Measurements from ENCODE around the gene SH3BP1.

Gene SH3BP1

DNA sequence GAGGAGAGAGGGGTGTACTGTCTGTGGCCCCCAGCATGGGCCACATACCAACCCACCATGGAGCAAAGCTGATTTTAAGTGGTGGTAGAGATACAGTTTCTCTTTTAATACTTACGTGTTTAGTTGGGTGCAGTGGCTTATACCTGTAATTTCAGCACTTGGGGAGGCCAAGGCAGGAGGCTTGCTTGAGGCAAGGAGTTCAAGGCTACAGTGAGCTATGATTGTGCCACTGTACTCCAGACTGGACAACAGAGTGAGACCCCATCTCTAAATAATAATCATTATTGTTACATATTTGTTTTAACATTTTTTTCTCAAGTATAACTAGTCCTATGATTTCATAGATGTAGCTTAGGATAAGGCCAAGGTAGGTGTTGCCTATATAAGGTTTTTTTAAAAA lies 22.0 kb upstream of the SH3BP1 start:
- no peak for DNase-seq

DNA sequence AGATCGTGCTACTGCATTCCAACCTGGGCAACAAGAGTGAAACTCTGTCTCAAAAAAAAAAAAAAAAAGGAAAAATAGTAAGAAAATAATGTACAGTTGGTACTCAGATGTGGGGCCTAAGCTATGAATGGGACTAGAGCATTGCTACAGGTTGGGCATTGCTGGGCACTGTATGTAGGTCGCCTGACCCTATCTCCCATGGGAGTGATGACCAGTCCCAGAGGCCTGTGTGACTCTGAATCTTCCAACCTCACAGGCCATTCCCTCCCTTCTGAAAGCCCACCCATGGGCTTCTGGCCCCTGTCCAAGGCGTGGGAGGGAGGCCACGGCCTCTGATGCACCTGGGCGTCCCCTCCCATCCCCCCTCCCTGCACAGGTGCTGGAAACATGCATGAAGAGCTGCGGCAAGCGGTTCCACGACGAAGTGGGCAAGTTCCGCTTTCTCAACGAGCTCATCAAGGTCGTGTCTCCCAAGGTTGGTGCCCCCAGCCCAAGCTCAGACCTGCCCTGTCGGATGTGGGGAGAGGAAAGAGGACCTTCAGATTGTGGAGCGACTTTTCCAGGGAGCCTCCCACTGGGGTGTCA lies 21.3 kb upstream of the SH3BP1 start:
- no peak for DNase-seq

DNA sequence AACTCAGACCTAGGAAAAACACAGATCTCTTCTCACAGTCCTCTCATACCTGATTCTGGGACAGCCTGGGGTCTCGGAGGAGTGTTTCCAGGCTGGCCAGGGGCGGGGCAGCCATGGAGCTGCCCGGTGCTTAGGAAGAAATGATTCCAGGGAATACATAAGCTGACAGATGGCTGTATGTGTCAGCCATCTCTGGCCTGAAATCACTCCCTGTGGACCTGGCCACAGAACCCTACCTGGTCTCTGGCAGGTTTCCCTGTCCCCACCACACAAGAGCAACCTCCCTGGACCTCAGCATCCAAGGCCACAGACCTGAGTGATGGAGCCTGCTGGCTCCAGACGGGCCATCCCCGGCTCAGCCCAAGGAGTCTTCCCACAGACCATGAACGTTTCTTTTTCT lies 20.8 kb upstream of the SH3BP1 start:
- no peak for DNase-seq

DNA sequence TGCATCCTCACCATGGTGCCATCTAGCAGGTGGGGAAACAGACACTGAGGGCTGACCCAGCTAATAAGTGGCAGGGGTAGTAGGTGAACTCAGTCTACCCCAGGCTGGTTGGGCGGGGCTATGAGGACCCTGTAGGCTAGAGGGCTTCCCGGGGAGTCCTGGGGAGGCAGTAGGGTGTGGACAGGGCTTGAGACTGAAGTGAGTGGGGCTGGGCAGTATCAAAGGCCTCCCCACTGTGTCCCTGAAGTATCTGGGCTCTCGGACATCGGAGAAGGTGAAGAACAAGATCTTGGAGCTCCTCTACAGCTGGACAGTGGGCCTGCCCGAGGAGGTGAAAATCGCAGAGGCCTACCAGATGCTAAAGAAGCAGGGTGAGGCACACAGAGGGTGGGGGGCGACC lies 19.5 kb upstream of the SH3BP1 start:
- no peak for DNase-seq

DNA sequence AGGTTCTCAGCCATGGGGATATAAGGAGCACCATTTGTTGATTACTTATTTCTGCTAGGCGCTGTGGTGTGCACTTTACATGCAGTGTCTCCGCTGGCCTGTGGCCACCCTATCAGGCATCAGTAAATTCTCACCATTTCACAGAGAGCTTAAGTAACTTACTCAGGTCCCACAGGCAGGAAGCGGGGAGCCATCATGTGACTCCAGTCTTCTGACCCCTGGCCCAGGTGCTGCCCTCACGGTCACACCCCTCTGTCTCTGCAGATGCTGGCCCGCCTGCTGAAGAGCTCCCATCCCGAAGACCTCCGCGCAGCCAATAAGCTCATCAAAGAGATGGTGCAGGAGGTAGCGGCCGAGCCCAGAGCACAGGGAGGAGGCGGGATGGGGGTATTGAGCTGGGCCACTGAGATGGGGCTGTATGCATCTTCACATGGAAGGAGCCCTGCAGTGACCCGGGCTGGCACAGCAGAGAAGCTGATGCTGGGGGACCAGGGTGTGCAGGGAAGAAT lies 18.1 kb upstream of the SH3BP1 start:
- DNase-seq: no peak

DNA sequence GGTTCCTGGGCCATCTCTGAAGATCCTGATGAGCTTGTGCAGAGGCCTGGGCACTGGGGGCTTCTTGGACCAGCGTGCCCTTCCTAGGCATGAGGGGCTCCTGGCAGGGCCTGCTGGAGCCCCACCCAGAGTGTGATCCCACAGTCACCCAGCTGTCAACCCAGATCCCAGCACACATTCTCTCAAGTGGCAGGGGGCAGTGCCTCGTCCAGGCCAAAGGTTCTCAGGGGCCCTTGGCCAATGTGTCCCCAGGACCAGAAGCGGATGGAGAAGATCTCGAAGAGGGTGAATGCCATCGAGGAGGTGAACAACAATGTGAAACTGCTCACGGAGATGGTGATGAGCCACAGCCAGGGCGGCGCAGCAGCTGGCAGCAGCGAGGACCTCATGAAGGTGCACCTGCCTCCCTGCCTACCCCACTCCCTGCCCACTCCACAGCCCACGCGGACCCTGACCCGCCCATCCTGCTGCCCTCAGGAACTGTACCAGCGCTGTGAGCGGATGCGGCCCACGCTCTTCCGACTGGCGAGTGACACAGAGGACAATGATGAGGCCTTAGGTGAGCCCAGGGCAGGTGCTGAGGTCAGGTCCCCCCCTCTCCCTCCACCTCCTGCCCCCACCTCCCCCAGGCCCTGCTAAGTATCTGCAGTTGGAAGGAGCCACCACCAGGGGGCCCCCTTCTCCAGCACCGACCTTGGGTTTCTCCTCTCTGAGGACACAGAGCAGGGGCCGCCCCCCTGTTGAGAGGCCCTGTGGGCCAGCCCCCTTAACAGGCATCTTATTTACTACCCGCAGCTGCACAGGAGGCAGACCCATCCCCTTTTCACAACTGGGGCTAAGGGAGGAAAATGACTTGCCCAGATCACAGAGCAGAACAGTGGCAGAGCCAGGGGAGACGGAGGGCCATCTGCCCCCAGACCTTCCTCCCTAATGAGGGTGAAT lies 16.1 kb upstream of the SH3BP1 start:
- peak; percentile 68 for DNase-seq

DNA sequence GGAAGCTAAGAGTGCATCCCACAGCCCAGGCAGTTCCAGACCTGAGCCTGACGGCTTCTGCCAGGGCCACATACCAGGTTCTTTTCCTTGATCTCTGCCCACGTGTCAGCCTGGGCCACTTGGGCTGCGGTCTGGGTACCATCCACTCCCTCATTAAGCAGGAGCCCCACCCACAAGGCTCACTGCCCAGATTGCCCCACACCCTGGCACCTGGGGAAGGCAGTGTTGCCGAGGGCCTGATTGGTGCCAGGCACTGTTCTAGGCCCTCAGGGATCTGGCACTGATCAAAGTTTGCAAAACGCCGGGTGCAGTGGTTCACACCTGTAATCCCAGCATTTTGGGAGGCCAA lies 15.5 kb upstream of the SH3BP1 start:
- DNase-seq: no peak

DNA sequence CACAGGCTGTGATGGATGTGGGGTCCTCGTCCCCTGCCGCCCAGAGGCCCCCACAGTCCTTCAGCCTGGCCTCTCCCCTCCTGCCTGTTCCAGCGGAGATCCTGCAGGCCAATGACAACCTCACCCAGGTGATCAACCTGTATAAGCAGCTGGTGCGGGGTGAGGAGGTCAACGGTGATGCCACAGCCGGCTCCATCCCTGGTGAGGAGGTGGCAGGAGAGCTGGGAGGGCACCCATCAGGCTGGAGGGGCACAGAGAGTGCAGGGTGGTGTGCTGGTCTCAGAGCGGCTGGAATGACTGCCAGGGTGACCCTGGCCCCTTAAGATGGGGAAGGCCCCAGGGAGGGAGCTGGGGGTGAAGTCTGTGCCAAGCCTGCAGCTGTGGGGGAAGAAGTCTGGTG lies 14.6 kb upstream of the SH3BP1 start:
- DNase-seq: no peak

DNA sequence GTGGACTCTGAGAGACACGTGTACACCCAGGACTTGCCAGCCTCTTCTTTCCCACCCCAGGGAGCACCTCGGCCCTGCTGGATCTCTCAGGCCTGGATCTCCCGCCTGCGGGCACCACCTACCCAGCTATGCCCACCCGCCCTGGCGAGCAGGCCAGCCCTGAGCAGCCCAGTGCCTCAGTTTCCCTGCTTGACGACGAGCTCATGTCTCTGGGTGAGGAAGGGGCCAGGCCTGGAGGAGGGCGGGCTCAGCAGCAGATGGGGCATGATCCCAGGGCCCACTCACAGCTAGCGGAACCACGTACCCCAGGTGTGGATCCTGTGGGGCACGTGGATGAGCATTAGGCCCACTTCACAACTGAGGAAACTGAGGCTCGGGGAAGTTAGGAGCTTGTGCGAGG lies 13.7 kb upstream of the SH3BP1 start:
- DNase-seq: no peak

DNA sequence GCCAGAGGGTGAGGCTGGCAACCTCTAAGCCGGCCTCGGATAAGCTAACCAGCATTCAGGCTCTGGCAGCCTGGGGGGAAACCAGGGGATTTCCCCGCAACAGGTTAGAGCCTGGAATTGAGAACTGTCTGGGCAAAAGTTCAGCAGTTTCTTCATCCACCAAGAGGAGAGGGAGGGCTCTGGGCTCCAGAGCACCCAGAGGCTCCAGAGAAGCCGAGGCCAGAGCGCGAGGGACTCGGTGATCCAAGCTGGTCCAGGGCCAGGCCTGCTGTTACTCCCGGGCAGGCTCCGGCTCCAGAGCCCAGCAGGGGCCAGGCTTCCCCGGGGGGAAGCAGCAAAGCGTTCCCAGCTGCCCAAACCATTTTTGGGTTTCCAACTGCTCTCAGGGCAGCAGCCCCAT lies 13.3 kb upstream of the SH3BP1 start:
- DNase-seq: no peak

DNA sequence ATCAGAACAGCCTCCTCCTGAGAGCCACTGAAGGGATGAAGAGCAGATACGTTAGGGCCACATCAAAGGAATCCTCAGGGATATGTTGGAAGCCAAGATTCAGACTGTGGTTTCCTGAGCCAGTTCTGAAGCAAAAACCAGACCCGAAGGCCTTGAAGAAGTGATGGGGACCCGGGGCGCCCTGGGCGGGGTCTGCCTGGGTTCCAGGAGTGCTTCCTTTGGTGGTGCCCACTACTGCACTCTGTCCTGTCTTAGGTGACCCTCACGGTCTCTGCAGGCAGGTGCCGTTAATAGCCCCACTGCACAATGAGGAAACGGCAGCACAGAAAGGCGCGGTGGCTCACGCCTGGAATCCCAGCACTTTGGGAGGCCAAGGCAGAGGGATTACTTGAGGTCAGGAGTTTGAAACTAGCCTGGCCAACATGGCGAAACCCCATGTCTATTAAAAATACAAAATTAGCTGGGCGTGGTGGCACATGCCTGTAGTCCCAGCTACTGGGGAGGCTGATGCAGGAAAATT lies 12.9 kb upstream of the SH3BP1 start:
- DNase-seq: no peak

DNA sequence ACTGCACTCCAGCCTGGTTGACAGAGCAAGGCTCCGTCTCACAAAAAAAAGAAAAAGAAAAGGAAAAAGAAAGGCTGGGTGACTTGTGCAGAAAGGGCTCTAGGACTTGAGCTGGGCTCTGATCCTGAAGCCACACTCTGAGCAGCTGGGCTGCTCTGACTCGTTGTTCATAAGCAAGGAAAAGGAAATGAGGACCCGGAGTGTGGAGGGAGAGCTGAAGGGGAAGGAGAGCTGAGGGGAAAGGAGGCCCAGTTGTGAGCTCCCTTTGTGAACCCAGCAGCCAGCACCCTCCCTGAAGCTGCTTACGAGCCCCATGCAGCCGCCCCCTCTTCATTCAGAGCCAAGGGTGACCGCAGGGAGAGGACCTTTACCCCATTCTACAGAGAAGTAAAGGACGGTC lies 12.3 kb upstream of the SH3BP1 start:
- DNase-seq: no peak

DNA sequence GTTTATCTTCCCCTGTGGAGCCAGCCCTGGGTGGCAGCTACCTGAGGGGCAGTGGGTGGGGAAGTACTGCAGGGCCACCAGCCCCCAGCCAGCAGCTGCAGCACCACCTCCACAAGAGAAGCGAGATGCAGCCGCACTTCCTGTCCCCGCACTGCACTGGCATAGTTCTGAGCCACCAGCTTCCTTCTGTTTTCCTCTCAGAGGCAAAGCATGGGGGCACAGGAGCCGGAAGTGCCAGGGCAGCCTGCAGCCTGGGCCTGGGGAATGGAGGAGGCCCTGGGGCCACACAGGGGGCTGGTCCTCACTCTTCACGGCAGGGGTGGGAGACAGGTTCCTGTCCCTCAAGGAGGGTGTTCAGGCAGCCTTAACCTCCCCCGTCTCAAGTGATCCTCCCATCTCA lies 11.9 kb upstream of the SH3BP1 start:
- no peak for DNase-seq

DNA sequence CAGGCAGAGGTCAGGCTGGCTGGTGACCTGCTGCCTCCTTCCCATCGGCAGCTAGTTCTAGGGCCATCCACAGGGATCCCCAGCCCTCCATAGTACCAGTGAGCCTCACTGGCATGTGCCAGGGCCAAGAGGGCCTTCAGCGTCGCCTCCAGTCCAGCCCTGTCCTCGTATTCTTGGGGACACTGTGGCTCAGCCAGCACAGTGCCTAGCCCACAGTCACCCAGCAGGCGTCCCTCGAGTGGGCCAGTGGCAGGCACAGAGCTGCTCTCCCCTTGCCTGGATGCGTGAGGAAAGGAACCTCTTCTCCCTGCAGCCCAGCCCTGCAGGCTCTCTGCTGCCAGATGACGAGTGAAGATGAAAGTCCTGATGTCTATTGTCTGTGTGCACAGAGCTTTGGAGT lies 10.6 kb upstream of the SH3BP1 start:
- DNase-seq: no peak

DNA sequence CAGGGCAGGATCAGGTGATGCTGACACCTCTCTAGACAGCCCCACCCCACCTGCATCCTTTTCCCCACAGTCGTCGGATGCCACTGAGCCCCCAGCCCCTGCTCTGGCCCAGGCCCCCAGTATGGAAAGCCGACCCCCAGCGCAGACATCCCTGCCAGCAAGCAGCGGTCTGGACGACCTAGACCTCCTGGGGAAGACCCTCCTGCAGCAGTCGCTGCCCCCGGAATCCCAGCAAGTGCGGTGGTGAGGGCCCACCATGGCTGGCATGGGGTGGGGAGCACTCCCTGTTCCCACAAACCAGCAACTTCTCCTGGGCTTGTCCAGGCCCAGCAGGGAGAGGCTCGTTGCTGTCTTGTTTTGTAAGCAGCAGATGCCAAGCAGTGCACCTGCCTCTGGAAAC lies 9.5 kb upstream of the SH3BP1 start:
- no peak for DNase-seq

DNA sequence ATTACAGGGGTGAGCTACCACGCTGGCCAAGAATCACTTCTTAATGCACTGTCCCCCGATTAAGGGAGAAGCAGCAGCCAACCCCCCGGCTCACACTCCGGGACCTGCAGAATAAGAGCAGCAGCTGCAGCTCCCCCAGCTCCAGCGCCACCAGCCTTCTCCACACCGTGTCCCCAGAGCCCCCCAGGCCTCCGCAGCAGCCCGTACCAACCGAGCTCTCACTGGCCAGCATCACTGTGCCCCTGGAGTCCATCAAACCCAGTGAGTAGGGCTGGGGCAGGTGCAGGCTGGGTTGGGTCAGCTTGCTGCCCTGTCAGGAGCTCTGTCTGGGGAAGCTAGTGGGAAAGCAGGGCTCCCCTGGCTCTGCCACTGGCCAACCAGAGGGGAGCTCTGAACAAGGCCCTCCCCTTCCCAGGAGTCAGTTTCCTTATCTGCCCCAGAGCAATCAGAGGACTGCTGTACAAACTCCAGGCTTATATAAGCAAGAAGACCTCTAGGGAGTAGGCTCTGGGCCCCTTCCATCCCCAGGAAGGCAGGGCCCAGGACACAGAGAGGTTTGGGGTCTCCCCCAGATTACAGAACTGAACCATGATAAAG lies 8.5 kb upstream of the SH3BP1 start:
- DNase-seq: no peak

DNA sequence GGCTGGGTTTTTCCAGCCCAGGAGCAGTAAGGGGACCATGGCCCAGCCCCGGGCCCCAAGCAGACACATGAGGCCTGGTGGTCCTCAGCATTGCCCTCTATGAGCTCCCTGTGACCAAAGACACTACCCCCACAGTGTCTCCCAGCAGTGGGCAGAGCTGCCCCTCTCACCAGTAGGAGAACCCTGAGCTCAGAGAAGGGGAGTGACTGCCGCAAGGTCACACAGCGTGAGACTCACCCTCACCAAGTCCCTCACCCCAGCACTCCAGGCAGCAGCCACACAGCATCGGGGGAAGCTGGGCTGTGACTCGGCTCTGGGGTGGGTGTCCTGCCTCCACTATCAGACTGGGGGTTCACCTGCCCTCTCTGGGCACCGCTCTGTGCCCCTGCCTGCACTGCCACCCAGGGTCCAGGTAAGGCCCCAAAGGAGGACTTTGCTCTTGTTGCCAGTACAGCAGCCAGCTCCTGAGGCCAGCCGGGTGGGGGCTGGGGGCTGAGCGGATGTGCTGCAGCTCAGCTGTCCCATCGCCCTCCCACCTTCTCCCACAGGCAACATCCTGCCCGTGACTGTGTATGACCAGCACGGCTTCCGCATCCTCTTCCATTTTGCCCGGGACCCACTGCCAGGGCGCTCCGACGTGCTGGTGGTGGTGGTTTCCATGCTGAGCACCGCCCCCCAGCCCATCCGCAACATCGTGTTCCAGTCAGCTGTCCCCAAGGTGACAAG lies 7.9 kb upstream of the SH3BP1 start:
- DNase-seq: no peak

DNA sequence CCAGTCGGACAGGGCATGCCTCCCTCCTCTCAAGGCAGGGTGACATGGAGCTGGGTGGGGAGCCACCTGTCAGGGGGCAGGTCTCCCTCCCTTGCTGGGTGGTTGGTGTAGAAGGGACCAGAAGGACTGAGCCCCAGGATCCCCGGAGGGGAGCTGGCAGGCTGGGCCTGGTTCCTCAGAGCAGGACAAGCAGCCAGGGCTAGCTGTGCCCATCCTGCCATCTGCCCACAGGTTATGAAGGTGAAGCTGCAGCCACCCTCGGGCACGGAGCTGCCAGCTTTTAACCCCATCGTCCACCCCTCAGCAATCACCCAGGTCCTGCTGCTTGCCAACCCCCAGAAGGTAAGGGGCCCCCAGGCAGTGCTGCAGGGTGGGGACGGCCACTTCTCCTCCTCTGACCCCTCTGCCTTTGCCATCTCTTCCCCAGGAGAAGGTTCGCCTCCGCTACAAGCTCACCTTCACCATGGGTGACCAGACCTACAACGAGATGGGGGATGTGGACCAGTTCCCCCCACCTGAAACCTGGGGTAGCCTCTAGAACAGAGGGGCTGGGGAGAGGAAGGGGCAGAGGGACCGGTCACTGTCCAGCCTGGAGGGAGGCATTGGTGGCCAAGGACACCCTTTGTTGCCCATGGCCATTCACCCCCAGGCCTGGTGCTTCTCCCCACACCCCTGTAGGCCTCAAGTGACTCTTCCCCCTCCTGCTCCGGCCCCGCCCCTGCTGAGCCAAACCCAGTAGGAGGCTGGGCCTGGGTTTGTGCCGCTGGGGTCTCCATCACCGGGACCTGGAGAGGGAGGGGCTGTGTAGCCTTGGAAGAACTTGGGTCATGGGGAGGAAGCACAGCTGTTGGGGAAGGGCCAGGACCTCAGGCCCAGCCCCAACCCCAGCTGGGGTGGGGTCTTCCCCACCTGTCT lies 7.0 kb upstream of the SH3BP1 start:
- DNase-seq: no peak

DNA sequence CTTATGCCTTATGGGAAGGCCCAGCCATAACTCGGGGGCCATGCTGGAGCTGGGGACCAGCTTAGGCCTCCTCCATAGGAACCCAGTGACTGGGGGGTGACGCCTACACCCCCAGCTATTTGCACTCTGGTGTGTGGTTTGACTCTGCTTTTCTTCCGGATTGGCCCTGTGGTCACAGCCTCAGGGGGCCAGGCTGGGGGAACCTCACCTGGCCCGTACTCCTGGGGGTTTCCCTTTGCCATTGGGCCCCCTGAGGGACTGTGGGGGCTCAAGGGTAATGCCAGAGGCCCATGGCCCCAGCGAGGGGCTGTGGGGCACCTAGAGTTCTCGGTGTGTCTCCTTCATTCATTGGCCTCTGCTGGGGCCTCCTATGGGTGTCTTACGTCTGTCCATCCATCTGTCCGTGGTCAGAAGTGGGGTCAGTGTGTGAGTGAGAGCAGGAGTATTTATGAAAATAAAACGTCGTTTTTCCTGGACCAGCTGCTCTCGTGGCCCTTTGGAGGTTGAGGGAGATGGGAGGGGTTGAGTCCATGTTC lies 6.3 kb upstream of the SH3BP1 start:
- DNase-seq: no peak

DNA sequence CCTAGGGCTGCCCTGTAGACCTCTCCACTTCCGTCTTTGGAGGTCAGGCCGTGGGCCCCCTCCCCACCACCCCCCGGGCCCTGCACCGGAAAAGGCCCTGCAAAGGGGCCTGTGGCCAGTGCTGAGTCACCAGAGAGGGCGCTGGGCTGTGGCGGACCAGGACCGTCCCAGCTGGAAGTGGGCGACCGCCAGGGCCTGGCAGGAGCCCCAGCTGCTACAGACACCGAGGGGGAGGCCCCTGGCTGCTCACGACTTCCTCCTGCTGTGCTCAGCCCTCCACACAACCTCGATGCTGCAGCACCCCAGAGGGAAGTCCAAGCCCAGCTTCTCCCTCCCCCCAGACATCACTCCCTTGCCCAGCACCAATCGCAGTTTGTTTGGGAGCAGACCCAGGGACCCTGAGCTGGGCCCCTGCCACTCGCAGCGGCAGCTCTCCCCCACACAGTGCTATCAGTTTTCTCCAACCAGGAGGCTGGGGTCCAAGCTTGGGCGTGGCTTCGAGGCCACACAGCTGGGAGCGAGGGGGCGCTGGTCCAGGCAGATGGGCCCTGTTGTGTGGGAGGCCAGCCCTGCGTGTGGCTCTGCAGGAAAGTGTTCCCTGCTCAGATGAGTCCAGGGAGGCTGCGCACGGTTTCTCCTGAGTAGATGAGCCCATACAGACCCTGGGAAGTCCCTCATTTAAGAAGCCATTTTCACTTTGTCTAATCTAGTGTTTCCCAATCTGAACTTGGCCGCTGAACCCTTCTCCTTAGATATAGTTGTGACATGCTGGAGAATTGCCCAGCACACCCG lies 5.6 kb upstream of the SH3BP1 start:
- no peak for DNase-seq

DNA sequence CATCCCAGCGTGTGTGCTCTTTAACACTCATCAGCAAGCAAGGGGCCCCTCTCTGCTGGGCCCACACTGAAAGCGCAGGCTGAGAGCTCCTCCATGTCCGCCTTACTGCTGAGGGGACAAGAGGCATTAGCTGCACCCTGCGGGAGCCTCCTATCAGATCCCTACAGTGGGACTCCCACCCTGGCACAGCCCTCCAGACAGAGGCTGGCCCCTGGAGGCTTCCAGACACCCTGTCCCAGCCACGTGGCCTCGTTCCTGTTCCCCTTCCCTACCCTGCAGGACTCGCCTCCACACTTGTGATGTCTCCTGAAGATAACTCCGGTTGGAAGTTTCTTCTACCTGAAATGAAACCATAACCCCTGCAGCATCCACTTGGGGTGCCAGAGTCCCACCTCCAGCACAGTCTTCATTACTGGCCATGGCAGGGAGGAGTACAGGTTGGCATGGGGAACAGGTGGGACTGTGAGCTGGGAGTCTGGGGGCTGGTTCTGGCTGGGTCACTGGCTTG lies 5.0 kb upstream of the SH3BP1 start:
- DNase-seq: no peak
